Measurements from ENCODE around the gene CNNM1.
A peak's percentile ranks its signal among the peaks of the same experiment; 100 is the strongest.

CNNM1 gene

GRCh38 chr10:99374526-99374925 lies 45.4 kb downstream of the CNNM1 start:
- DNase-seq (ENCODE audit: low spot score) = no peak

- DNase-seq (ENCODE audit: low spot score) = no peak
Observed at GRCh38 chr10:99374972-99375371, 45.8 kb downstream of the CNNM1 start.

GRCh38 chr10:99375426-99375825 lies 46.3 kb downstream of the CNNM1 start:
- DNase-seq (ENCODE audit: low spot score) = no peak

GRCh38 chr10:99382176-99382575 lies 53.0 kb downstream of the CNNM1 start:
- no peak for DNase-seq (ENCODE audit: low spot score)

GRCh38 chr10:99387071-99387470 lies 57.9 kb downstream of the CNNM1 start:
- no peak for DNase-seq (ENCODE audit: low spot score)

GRCh38 chr10:99387541-99387940 lies 58.4 kb downstream of the CNNM1 start:
- no peak for DNase-seq (ENCODE audit: low spot score)

GRCh38 chr10:99389729-99390480 lies 60.7 kb downstream of the CNNM1 start:
- no peak for DNase-seq (ENCODE audit: low spot score)

- DNase-seq (ENCODE audit: low spot score) = no peak
Observed at GRCh38 chr10:99391346-99391745, 62.2 kb downstream of the CNNM1 start.

- no peak for DNase-seq (ENCODE audit: low spot score)
Observed at GRCh38 chr10:99393036-99393435, 63.9 kb downstream of the CNNM1 start.

GRCh38 chr10:99393683-99394082 lies 64.5 kb downstream of the CNNM1 start:
- DNase-seq (ENCODE audit: low spot score) = peak; percentile 8

GRCh38 chr10:99394256-99394655 lies 65.1 kb downstream of the CNNM1 start:
- peak; percentile 37 for DNase-seq (ENCODE audit: low spot score)

- no peak for DNase-seq (ENCODE audit: low spot score)
Observed at GRCh38 chr10:99394761-99395386, 65.7 kb downstream of the CNNM1 start.

GRCh38 chr10:99395750-99396445 lies 66.7 kb downstream of the CNNM1 start:
- peak; percentile 16 for DNase-seq (ENCODE audit: low spot score)

GRCh38 chr10:99396471-99396870 lies 67.3 kb downstream of the CNNM1 start:
- no peak for DNase-seq (ENCODE audit: low spot score)

- DNase-seq (ENCODE audit: low spot score) = no peak
Observed at GRCh38 chr10:99399664-99400063, 70.5 kb downstream of the CNNM1 start.

- no peak for DNase-seq (ENCODE audit: low spot score)
Observed at GRCh38 chr10:99403674-99404073, 74.5 kb downstream of the CNNM1 start.

- DNase-seq (ENCODE audit: low spot score) = no peak
Observed at GRCh38 chr10:99406149-99406548, 77.0 kb downstream of the CNNM1 start.

- DNase-seq (ENCODE audit: low spot score) = no peak
Observed at GRCh38 chr10:99410146-99410545, 81.0 kb downstream of the CNNM1 start.

- no peak for DNase-seq (ENCODE audit: low spot score)
Observed at GRCh38 chr10:99410876-99411275, 81.7 kb downstream of the CNNM1 start.

GRCh38 chr10:99411546-99411945 lies 82.4 kb downstream of the CNNM1 start:
- DNase-seq (ENCODE audit: low spot score) = no peak

GRCh38 chr10:99412099-99412498 lies 82.9 kb downstream of the CNNM1 start:
- no peak for DNase-seq (ENCODE audit: low spot score)

- DNase-seq (ENCODE audit: low spot score) = no peak
Observed at GRCh38 chr10:99418910-99419624, 89.9 kb downstream of the CNNM1 start.

GRCh38 chr10:99419688-99420087 lies 90.5 kb downstream of the CNNM1 start:
- no peak for DNase-seq (ENCODE audit: low spot score)

Measured in cerebellar cortex (tissue), 1 donor.